SK-N-SH (cell line): ENCODE measurements around the gene POLL.

Source experiments
- SIN3A ChIP-seq: IDR thresholded peaks from 2 replicates; pipeline ENCODE4 v1.6.1; 2012; ENCODE audit warnings: low read depth, mild to moderate bottlenecking, low read length, moderate library complexity, borderline replicate concordance
- TF ChIP-seq, protein P1 (sequence below): fragments of 200-600 bp; sonication (generic); IDR thresholded peaks from 2 replicates; pipeline ENCODE4 v1.6.1; 2017; ENCODE audit warnings: antibody characterized with exemption, mild to moderate bottlenecking, moderate library complexity

DNA sequence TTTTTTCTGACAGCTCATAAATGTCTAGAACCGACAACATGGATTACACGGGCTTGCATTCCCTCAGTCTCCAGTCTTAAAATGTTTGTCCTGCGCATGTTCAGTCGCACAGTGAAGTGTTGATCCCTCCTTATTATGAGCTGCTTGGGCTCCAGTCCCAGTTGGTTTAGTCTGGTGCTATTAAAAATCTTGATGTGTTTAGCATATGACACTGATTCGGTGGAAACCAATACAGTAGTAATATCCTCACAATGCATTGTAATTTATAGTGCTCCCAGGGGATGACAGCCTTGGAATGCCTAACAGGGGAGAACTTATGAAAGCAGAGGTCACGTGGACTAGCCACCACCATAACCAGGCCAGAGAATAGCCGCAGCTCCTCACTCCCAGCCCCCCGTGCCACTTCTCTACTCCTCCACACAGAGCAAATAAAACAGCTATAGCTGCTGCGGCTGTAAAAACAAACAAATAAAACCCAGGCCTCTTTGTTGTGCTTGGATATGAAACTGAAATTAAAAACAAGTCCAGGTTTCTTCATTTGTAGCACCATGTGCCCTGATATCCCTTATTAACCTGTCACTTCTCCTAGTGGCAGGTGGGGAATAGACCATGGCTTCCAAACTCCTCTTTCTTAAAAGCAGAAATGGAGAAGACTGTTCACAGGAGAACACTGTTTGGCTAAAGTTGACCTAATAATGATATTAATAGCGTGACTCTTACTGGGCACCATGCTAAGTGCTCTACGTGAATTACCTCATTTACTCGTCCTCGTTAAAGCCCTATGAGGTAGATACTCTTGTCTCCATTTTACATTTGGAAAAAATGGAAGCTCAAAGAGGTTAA is 7.8 kb upstream of the POLL start:
- TF ChIP-seq, protein P1, sequence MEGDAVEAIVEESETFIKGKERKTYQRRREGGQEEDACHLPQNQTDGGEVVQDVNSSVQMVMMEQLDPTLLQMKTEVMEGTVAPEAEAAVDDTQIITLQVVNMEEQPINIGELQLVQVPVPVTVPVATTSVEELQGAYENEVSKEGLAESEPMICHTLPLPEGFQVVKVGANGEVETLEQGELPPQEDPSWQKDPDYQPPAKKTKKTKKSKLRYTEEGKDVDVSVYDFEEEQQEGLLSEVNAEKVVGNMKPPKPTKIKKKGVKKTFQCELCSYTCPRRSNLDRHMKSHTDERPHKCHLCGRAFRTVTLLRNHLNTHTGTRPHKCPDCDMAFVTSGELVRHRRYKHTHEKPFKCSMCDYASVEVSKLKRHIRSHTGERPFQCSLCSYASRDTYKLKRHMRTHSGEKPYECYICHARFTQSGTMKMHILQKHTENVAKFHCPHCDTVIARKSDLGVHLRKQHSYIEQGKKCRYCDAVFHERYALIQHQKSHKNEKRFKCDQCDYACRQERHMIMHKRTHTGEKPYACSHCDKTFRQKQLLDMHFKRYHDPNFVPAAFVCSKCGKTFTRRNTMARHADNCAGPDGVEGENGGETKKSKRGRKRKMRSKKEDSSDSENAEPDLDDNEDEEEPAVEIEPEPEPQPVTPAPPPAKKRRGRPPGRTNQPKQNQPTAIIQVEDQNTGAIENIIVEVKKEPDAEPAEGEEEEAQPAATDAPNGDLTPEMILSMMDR: no peak
- TF ChIP-seq SIN3A: no peak
